ENCODE results near the gene F13A1.

DNA sequence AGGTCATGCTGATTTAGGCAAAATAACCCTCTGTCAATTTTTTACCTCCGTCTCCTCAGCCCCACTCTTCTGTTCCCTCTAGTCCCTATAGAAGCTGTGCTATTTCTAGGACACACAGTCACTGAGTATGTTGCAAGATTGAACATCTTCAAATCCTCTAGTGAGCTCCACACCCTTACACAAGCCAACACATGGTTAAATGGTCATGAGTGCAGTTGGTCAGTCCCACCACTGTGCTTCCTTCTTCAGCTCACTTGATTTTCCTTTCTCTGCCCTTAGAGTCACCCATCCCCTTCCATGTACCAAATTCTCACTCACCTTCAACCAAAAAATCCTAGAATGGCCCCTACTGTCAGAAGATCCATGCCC lies 48.2 kb upstream of the F13A1 start:
- TF ChIP-seq POLR2AphosphoS5 (IDR thresholded peaks at IDR 0.05; ENCODE audit: insufficient read depth, low read depth, low read length) (no peak), POLR2A (IDR thresholded peaks at IDR 0.05; ENCODE audit: low read depth, low read length) (no peak), FOS (IDR thresholded peaks at IDR 0.05; ENCODE audit: borderline replicate concordance, insufficient read depth, low read length) (no peak)
- TF ChIP-seq, protein P1, sequence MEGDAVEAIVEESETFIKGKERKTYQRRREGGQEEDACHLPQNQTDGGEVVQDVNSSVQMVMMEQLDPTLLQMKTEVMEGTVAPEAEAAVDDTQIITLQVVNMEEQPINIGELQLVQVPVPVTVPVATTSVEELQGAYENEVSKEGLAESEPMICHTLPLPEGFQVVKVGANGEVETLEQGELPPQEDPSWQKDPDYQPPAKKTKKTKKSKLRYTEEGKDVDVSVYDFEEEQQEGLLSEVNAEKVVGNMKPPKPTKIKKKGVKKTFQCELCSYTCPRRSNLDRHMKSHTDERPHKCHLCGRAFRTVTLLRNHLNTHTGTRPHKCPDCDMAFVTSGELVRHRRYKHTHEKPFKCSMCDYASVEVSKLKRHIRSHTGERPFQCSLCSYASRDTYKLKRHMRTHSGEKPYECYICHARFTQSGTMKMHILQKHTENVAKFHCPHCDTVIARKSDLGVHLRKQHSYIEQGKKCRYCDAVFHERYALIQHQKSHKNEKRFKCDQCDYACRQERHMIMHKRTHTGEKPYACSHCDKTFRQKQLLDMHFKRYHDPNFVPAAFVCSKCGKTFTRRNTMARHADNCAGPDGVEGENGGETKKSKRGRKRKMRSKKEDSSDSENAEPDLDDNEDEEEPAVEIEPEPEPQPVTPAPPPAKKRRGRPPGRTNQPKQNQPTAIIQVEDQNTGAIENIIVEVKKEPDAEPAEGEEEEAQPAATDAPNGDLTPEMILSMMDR (IDR thresholded peaks at IDR 0.05; ENCODE audit: extremely low read depth in 1 of 2, insufficient read depth in 1 of 2, low read depth in 1 of 2, low read length in 2 of 2), result no peak
- TF ChIP-seq, protein P2, sequence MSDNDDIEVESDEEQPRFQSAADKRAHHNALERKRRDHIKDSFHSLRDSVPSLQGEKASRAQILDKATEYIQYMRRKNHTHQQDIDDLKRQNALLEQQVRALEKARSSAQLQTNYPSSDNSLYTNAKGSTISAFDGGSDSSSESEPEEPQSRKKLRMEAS (IDR thresholded peaks at IDR 0.05; ENCODE audit: insufficient read depth, insufficient read length), result no peak
